HepG2 (cell line): ENCODE results near the gene CORO1A. TPM values are rescaled to one million over a fixed set of nuclear protein-coding genes. Genes with fewer than 3 reads are reported as not detected.
A peak's percentile ranks its signal among the peaks of the same experiment; 100 is the strongest.

Experiments
- ATAC-seq: fragments of 200-7000 bp; cut with Tn5 transposase; 3 replicates; pipeline ENCODE4 v1.9.1; 2020; ENCODE audit warnings: mild to moderate bottlenecking, moderate library complexity
- BruUV-seq: library from RNA; stranded (reverse); fragments of 400-500 nt; replicated peaks from 2 replicates; lab custom pipeline; 2021; lab: Mats Ljungman, UMichigan
- CTCF ChIA-PET: fragments of 300-600 bp; formaldehyde crosslinking; extraction: SDS; loops from one replicate; lab custom pipeline; 2021; ENCODE audit warnings: low total read pairs, inconsistent platforms, low intra/inter-chr PET ratio; lab: Yijun Ruan, JAX
- POLR2A ChIA-PET: fragments of 350-600 bp; sonication (Branson Sonifier 250); formaldehyde crosslinking; loops from one replicate; lab custom pipeline; 2020; ENCODE audit warnings: antibody characterized with exemption, inconsistent platforms; lab: Yijun Ruan, JAX
- DNase-seq: peaks from one replicate; pipeline ENCODE4 v3.0.0-alpha.2; 2015; ENCODE audit warnings: low spot score
- FAIRE-seq: peaks from 3 replicates; lab custom pipeline; 2011; peaks lifted over from hg19 to GRCh38; lab: Jason Lieb, UNC
- H2AFZ ChIP-seq: one replicate; pipeline ENCODE4 v1.6.1; 2011; ENCODE audit warnings: low read length, inconsistent platforms
- H3K27ac ChIP-seq: fragments of 300-600 bp; 3 replicates; pipeline ENCODE4 v1.8.0; 2011; ENCODE audit warnings: mixed run types, mild to moderate bottlenecking, mixed read lengths, low read length, inconsistent platforms; ENCODE audit not compliant: insufficient read depth; ENCODE audit errors: extremely low read length
- H3K27me3 ChIP-seq, 2 experiments: fragments of 200-600 bp in 1 of 2; 2 replicates in 1 of 2; 3 replicates in 1 of 2; pipeline versions ENCODE4 v1.6.0 to v1.8.0; 2011; ENCODE audit warnings: low read length in 2 of 2, mild to moderate bottlenecking in 2 of 2, moderate library complexity in 2 of 2, inconsistent platforms in 1 of 2; ENCODE audit not compliant: insufficient read depth in 2 of 2, control insufficient read depth in 1 of 2
- H3K36me3 ChIP-seq, 2 experiments: fragments of 200-600 bp in 1 of 2; replicated peaks in 1 of 2; 2 replicates in 1 of 2; 3 replicates in 1 of 2; pipeline versions ENCODE4 v1.5.1 to v1.8.0; 2011; ENCODE audit warnings: low read length in 2 of 2, inconsistent platforms in 1 of 2; ENCODE audit not compliant: insufficient read depth in 2 of 2, control insufficient read depth in 1 of 2
- H3K4me1 ChIP-seq: 2 replicates; pipeline ENCODE4 v1.5.1; 2012; ENCODE audit warnings: low read length, inconsistent platforms; ENCODE audit not compliant: insufficient read depth
- H3K4me2 ChIP-seq: 2 replicates; pipeline ENCODE4 v1.6.0; 2011; ENCODE audit warnings: low read depth, low read length, inconsistent platforms
- H3K4me3 ChIP-seq, 3 experiments: fragments of 200-600 bp in 1 of 3; sonication (generic), shearing (Covaris generic) in 1 of 3; replicated peaks in 1 of 3; 2 replicates each; pipeline ENCODE4 v1.5.1; 2011 to 2016; ENCODE audit warnings: low read length in 3 of 3, inconsistent platforms in 2 of 3, low read depth in 2 of 3, mild to moderate bottlenecking in 2 of 3, control low read depth in 1 of 3, mixed read lengths in 1 of 3; ENCODE audit not compliant: insufficient read depth in 1 of 3
- H3K79me2 ChIP-seq: one replicate; pipeline ENCODE4 v1.6.1; 2011; ENCODE audit warnings: low read length, inconsistent platforms; ENCODE audit not compliant: insufficient read depth
- H3K9ac ChIP-seq: 2 replicates; pipeline ENCODE4 v1.6.0; 2011; ENCODE audit warnings: mild to moderate bottlenecking, low read depth, low read length, inconsistent platforms; ENCODE audit not compliant: insufficient read depth
- H3K9me3 ChIP-seq: 2 replicates; pipeline ENCODE4 v1.5.1; 2012; ENCODE audit warnings: mild to moderate bottlenecking, low read length
- H4K20me1 ChIP-seq: 2 replicates; pipeline ENCODE4 v1.6.0; 2011; ENCODE audit warnings: inconsistent platforms, mild to moderate bottlenecking, low read length, moderate library complexity; ENCODE audit not compliant: insufficient read depth
- AGO2 ChIP-seq: fragments of 200-400 bp; formaldehyde crosslinking; optimal IDR thresholded peaks from 2 replicates; pipeline ENCODE3; 2017; ENCODE audit warnings: mild to moderate bottlenecking, low read depth, low read length, moderate library complexity
- ATF7 ChIP-seq, 2 experiments: fragments of 450-650 bp in 1 of 2; sonication (generic) in 1 of 2; formaldehyde crosslinking in 1 of 2; IDR thresholded peaks; 2 replicates each; pipeline versions ENCODE4 v1.4.0 to v1.6.1; 2016 to 2020; ENCODE audit warnings: antibody characterized with exemption in 1 of 2, mild to moderate bottlenecking in 1 of 2, missing genetic modification reagents in 1 of 2
- FOXA3 ChIP-seq: IDR thresholded peaks from 2 replicates; pipeline ENCODE4 v1.6.1; 2016; ENCODE audit warnings: missing genetic modification reagents, missing compliant biosample characterization
- FOXC1 ChIP-seq: sonication (generic); formaldehyde crosslinking; IDR thresholded peaks from 2 replicates; pipeline ENCODE4 v1.8.0; 2022; ENCODE audit warnings: mild to moderate bottlenecking, missing genetic modification reagents, borderline replicate concordance
- HNRNPL ChIP-seq: fragments of 200-400 bp; formaldehyde crosslinking; IDR thresholded peaks from 2 replicates; pipeline ENCODE4 v1.6.1; 2017; ENCODE audit warnings: mild to moderate bottlenecking, low read depth, low read length
- KDM2A ChIP-seq: sonication (generic); formaldehyde crosslinking; IDR thresholded peaks from 2 replicates; pipeline ENCODE4 v1.4.0; 2020; ENCODE audit warnings: low read depth, missing genetic modification reagents, borderline replicate concordance
- KDM5B ChIP-seq: sonication (generic); formaldehyde crosslinking; IDR thresholded peaks from 2 replicates; pipeline ENCODE4 v1.4.0; 2020; ENCODE audit warnings: missing genetic modification reagents, mild to moderate bottlenecking, borderline replicate concordance
- MTA1 ChIP-seq: sonication (generic); formaldehyde crosslinking; IDR thresholded peaks from 2 replicates; pipeline ENCODE4 v1.4.0; 2020; ENCODE audit warnings: missing genetic modification reagents, mild to moderate bottlenecking, borderline replicate concordance
- RAD21 ChIP-seq: fragments of 450-650 bp; formaldehyde crosslinking; IDR thresholded peaks from 2 replicates; pipeline ENCODE4 v1.5.0; 2020; ENCODE audit warnings: mild to moderate bottlenecking
- SNRNP70 ChIP-seq: fragments of 200-400 bp; formaldehyde crosslinking; IDR thresholded peaks from 2 replicates; pipeline ENCODE4 v1.6.1; 2017; ENCODE audit warnings: mild to moderate bottlenecking, low read depth, low read length, moderate library complexity
- ZNF263 ChIP-seq: sonication (generic); formaldehyde crosslinking; IDR thresholded peaks from 2 replicates; pipeline ENCODE4 v1.4.0; 2020; ENCODE audit warnings: missing genetic modification reagents
- ZNF276 ChIP-seq: sonication (generic); formaldehyde crosslinking; IDR thresholded peaks from 2 replicates; pipeline ENCODE4 v1.4.0; 2020; ENCODE audit warnings: mild to moderate bottlenecking, low read depth, missing genetic modification reagents
- ZNF556 ChIP-seq: sonication (generic); formaldehyde crosslinking; IDR thresholded peaks from 2 replicates; pipeline ENCODE4 v1.4.0; 2020; ENCODE audit warnings: mild to moderate bottlenecking, missing genetic modification reagents, borderline replicate concordance
- ZNF619 ChIP-seq: sonication (generic); formaldehyde crosslinking; IDR thresholded peaks from 2 replicates; pipeline ENCODE4 v1.4.0; 2020; ENCODE audit warnings: mild to moderate bottlenecking, missing genetic modification reagents
- ZNF644 ChIP-seq: IDR thresholded peaks from 2 replicates; pipeline ENCODE4 v1.6.1; 2016; ENCODE audit warnings: low read depth
- ZNF672 ChIP-seq: sonication (generic); formaldehyde crosslinking; IDR thresholded peaks from 2 replicates; pipeline ENCODE4 v1.8.1; 2022; ENCODE audit warnings: missing genetic modification reagents
- ZNF674 ChIP-seq: sonication (generic); formaldehyde crosslinking; IDR thresholded peaks from 2 replicates; pipeline ENCODE4 v1.5.0; 2020; ENCODE audit warnings: low read depth, mild to moderate bottlenecking, missing genetic modification reagents
- ZNF710 ChIP-seq: sonication (generic); formaldehyde crosslinking; IDR thresholded peaks from 2 replicates; pipeline ENCODE4 v1.5.0; 2020; ENCODE audit warnings: mild to moderate bottlenecking, missing genetic modification reagents, borderline replicate concordance
- ZNF780A ChIP-seq: sonication (generic); formaldehyde crosslinking; IDR thresholded peaks from 2 replicates; pipeline ENCODE4 v1.8.0; 2022; ENCODE audit warnings: mild to moderate bottlenecking, missing genetic modification reagents, moderate library complexity
- WGBS: methylation state at CpG from one replicate; pipeline ENCODE4 v1.1.6; 2017; ENCODE audit warnings: low lambda C conversion rate; 5-methylcytosine and 5-hydroxymethylcytosine counted together
- in situ Hi-C: cut with HindIII; loops from 2 replicates; pipeline ENCODE4 v1.10.0; 2017; ENCODE audit warnings: low pct_unique_long_range_greater_than_20kb; ENCODE audit not compliant: extremely low pct_ligation_motif_present
- intact Hi-C: fragments of 100-400 bp; cut with micrococcal nuclease; formaldehyde crosslinking; loops from one replicate; pipeline ENCODE4 v1.10.0; 2022; ENCODE audit not compliant: unreplicated experiment
- polyA plus RNA-seq, 8 experiments: library from polyadenylated mRNA; depleted of rRNA in 3 of 8; stranded (reverse) in 7 of 8; unstranded in 1 of 8; fragments of >200 nt; fragmentation: Illumina TruSeq in 4 of 8; extraction: Trizol in 4 of 8; gene quantifications; 2 replicates each; pipeline versions ENCODE4 v1.2.1 to v1.2.3, GENCODE V29; 2011 to 2016; ENCODE audit warnings: low read depth in 4 of 8, missing spikeins in 1 of 8, mixed read lengths in 1 of 8; ENCODE audit not compliant: insufficient read depth in 1 of 8
- total RNA-seq, 5 experiments: library from RNA; depleted of rRNA; stranded (reverse); fragments of >200 nt; fragmentation: Illumina TruSeq; extraction: Trizol; gene quantifications; 2 replicates each; pipeline ENCODE4 v1.2.3, GENCODE V29; 2016; ENCODE audit warnings: low read depth in 1 of 5

The CORO1A gene
- total and polyA plus RNA-seq, 2 of the 13 experiments (the other 11 are each of a cell fraction or from before 2014, with no cell fraction given), result 6.5 to 12.9 TPM

- no peaks in the 10 kb centered on the region; a peak in 1 of 5 replicates for H3K27me3 ChIP-seq
- no TSS peak for BruUV-seq
- ChIA-PET CTCF (interaction anchor here (0.9 kb wide), 1 partner anchor 74 kb away, joined by 3 read pairs; the partner anchor contains the start of gene GDPD3), POLR2A (no interaction called here)
- H3K9me3 ChIP-seq, result no peaks in the 10 kb centered on the region
- no peak overlapping the region for H3K27ac ChIP-seq
- peak; percentile 41 for ATAC-seq
- H3K9ac ChIP-seq, result no peak overlapping the region
- WGBS, result 87% methylated on average over 23 of the region's 36 CpGs
- no peak overlapping the region for H2AFZ ChIP-seq
- H3K36me3 ChIP-seq, result no peaks in the 10 kb centered on the region
- intact Hi-C loops, result no loop called here
- no peak overlapping the region for H3K4me2 ChIP-seq
- in situ Hi-C loops, result no loop called here
- FAIRE-seq, result no peak
- DNase-seq, result peak; percentile 41
- no peak overlapping the region for H3K4me3 ChIP-seq
- H4K20me1 ChIP-seq, result no peaks in the 10 kb centered on the region
- H3K4me1 ChIP-seq, result peaks cover 32% of the 10 kb centered on the region
- H3K79me2 ChIP-seq, result no peaks in the 10 kb centered on the region
- 0 out of 2 replicates have a peak, but pooled peaks have one; percentile 49 for TF ChIP-seq FOXC1 (CRISPR knock-in tag)
- TF ChIP-seq ZNF556 (CRISPR knock-in tag), result 0 out of 2 replicates have a peak, but pooled peaks have one; percentile 61
- peak; percentile 58; the same call in 1 of the 2 replicates for TF ChIP-seq MTA1
- no peak for TF ChIP-seq ZNF674 (CRISPR knock-in tag)
- TF ChIP-seq HNRNPL, result peak; percentile 53; the same call in 1 of the 2 replicates
- 0 out of 2 replicates have a peak, but pooled peaks have one; percentile 7 for TF ChIP-seq FOXA3 (CRISPR knock-in tag)
- no peak for TF ChIP-seq ZNF644 (CRISPR knock-in tag)
- TF ChIP-seq ZNF263 (CRISPR knock-in tag), result no peak
- TF ChIP-seq ATF7 (IDR thresholded peaks at IDR 0.05), result no peak
- TF ChIP-seq ATF7 (CRISPR knock-in tag; IDR thresholded peaks at IDR 0.05), result peak; percentile 31; the same call in 1 of the 2 replicates
- no peak for TF ChIP-seq SNRNP70
- peak; percentile 67 for TF ChIP-seq RAD21 (CRISPR knock-in tag)
- TF ChIP-seq ZNF619, result peak; percentile 71; the same call in 1 of the 2 replicates
- peak; percentile 72 for TF ChIP-seq KDM2A (CRISPR knock-in tag)
- 0 out of 2 replicates have a peak, but pooled peaks have one; percentile 66 for TF ChIP-seq ZNF276 (CRISPR knock-in tag)
- no peak for TF ChIP-seq ZNF710 (CRISPR knock-in tag)
- TF ChIP-seq ZNF780A, result no peak
- peak; percentile 46; the same call in 1 of the 2 replicates for TF ChIP-seq KDM5B
- TF ChIP-seq AGO2, result peak; percentile 26
- no peak for TF ChIP-seq ZNF672 (CRISPR knock-in tag)
Measured at GRCh38 chr16:30186782-30187555, 3.6 kb downstream of the CORO1A start.
